Lung (tissue), 12 donors: ENCODE results near the gene STPG3. TPM values are rescaled to one million over a fixed set of nuclear protein-coding genes. Genes with fewer than 3 reads are reported as not detected.

Experiments used
- ATAC-seq: fragments of 200-7000 bp; cut with Tn5 transposase; one replicate; pipeline ENCODE4 v1.9.1; 2020; ENCODE audit warnings: moderate number of reproducible peaks; ENCODE audit not compliant: insufficient read depth, low FRiP score
- DNase-seq, 3 donors: peaks; one replicate each; pipeline ENCODE4 v3.0.0-alpha.2; 2013 to 2017
- H3K27ac ChIP-seq, 2 donors: one replicate each; pipeline ENCODE4 v1.5.1; 2013; ENCODE audit warnings: mild to moderate bottlenecking in 2 of 2, moderate library complexity in 2 of 2, control low read depth in 1 of 2, inconsistent platforms in 1 of 2, low read depth in 1 of 2, low read length in 1 of 2
- H3K27me3 ChIP-seq, 3 donors: one replicate each; pipeline ENCODE4 v1.5.1; 2013; ENCODE audit warnings: low read length in 2 of 3; ENCODE audit not compliant: control insufficient read depth in 3 of 3, insufficient read depth in 3 of 3
- H3K36me3 ChIP-seq, 4 donors: one replicate each; pipeline ENCODE4 v1.5.1; 2013; ENCODE audit warnings: low read length in 4 of 4, mild to moderate bottlenecking in 1 of 4, moderate library complexity in 1 of 4; ENCODE audit not compliant: control insufficient read depth in 4 of 4, insufficient read depth in 4 of 4
- H3K4me1 ChIP-seq, 5 donors: one replicate each; pipeline ENCODE4 v1.5.1; 2013; ENCODE audit warnings: low read length in 5 of 5, mild to moderate bottlenecking in 2 of 5, moderate library complexity in 1 of 5; ENCODE audit not compliant: control insufficient read depth in 5 of 5, insufficient read depth in 5 of 5
- H3K4me3 ChIP-seq: one replicate; pipeline ENCODE4 v1.5.1; 2013; ENCODE audit warnings: mild to moderate bottlenecking, control low read depth, moderate library complexity
- H3K9ac ChIP-seq, 2 donors: one replicate each; pipeline ENCODE4 v1.5.1; 2013; ENCODE audit warnings: low read length in 2 of 2, control low read depth in 1 of 2; ENCODE audit not compliant: insufficient read depth in 1 of 2
- H3K9me3 ChIP-seq, 4 donors: one replicate each; pipeline ENCODE4 v1.5.1; 2013; ENCODE audit warnings: low read length in 3 of 4, mild to moderate bottlenecking in 1 of 4, moderate library complexity in 1 of 4; ENCODE audit not compliant: control insufficient read depth in 4 of 4, insufficient read depth in 3 of 4
- CTCF ChIP-seq: IDR thresholded peaks from 2 replicates; pipeline ENCODE4 v1.5.1; 2012; ENCODE audit warnings: mild to moderate bottlenecking; ENCODE audit errors: control extremely low read depth, extremely low read depth
- WGBS, 2 donors: extraction: QIAGEN DNeasy Blood & Tissue Kit; methylation state at CpG; one replicate each; pipeline ENCODE4 v1.1.7; 2013; 5-methylcytosine and 5-hydroxymethylcytosine counted together
- polyA plus RNA-seq, 2 donors: library from polyadenylated mRNA; stranded (reverse); fragments of 200-250 nt; gene quantifications; one replicate each; pipeline ENCODE4 v1.2.1, GENCODE V29; 2013
- total RNA-seq, 2 donors: library from RNA; depleted of rRNA in 1 of 2; stranded (reverse); fragments of >200 nt in 1 of 2; gene quantifications; one replicate each; pipeline ENCODE4 v1.2.1, GENCODE V29; 2014 to 2021
- donor health status: control.
- donor health status: control.
- donor health status: Bipolar disorder and iron deficiency.
- donor health status: healthy.
- donor health status: DM: yes; HTN: yes; CAD: no.

STPG3 gene
- total and polyA plus RNA-seq, 4 donors: 0.18 TPM; not detected in 3

- Histone ChIP-seq H3K4me1 (peaks cover 0 to 60% (median 32%) of the 10 kb centered on the region in 5 donors), H3K4me3 (peak overlapping the region; percentile 71), H3K9me3 (no peaks in the 10 kb centered on the region), H3K9ac (no peak overlapping the region), H3K27ac (peak overlapping the region; percentile 79 to 80), H3K27me3 (peaks cover 0 to 17% (median 5%) of the 10 kb centered on the region in 3 donors), H3K36me3 (no peaks in the 10 kb centered on the region)
- ATAC-seq (no peak), DNase-seq (peak; percentile 69 to 79 (median 74))
- WGBS, 2 donors: 0 to 1% methylated on average over 96 to 115 of the region's 115 CpGs
- TF ChIP-seq CTCF: no peak
Observed at GRCh38 chr9:137301081-137301947, 50.2 kb downstream of the STPG3 start.

- Histone ChIP-seq H3K9ac (no peak within 1 kb of the TSS), H3K27me3 (peaks cover 0 to 13% (median 5%) of the 10 kb centered on the region in 3 donors), H3K36me3 (no peaks in the 10 kb centered on the region), H3K27ac (peak within 1 kb of the TSS; percentile 79 to 85), H3K4me1 (peaks cover 0 to 59% (median 25%) of the 10 kb centered on the region in 5 donors), H3K9me3 (no peaks in the 10 kb centered on the region), H3K4me3 (peak within 1 kb of the TSS; percentile 71)
- peak; percentile 66 for ATAC-seq
- peak; percentile 2 for TF ChIP-seq CTCF
- 0 to 1% methylated on average over 20 to 60 of the region's 60 CpGs for WGBS, 2 donors
- peak; percentile 84 to 91 (median 90) for DNase-seq
Observed at GRCh38 chr9:137302118-137302448, 51.0 kb downstream of the STPG3 start, which contains the start of gene NRARP. TSS of gene NRARP (minus strand) at chr9:137302271. CDS start at chr9:137301928, 343 bp downstream.

- no peak for TF ChIP-seq CTCF
- H3K36me3 ChIP-seq: no peaks in the 10 kb centered on the region
- peaks cover 0 to 63% (median 24%) of the 10 kb centered on the region in 5 donors for H3K4me1 ChIP-seq
- H3K27ac ChIP-seq: peak overlapping the region; percentile 78 to 85
- H3K9ac ChIP-seq: no peak overlapping the region
- no peaks in the 10 kb centered on the region for H3K9me3 ChIP-seq
- peaks cover 0 to 13% (median 5%) of the 10 kb centered on the region in 3 donors for H3K27me3 ChIP-seq
- ATAC-seq: peak; percentile 1
- DNase-seq: no peak
- 7% methylated on average over 58 to 78 of the region's 78 CpGs for WGBS, 2 donors
- H3K4me3 ChIP-seq: peak overlapping the region; percentile 10
Observed at GRCh38 chr9:137302449-137303150, 51.5 kb downstream of the STPG3 start.

Other genes with a start within 250 kb of the STPG3 start
- 10 to 100 TPM; 13.4 to 39.0 TPM for gene ABCA2, start 223.0 kb upstream of the STPG3 start, total RNA-seq
- 10 to 100 TPM; 14.8 to 18.1 TPM for gene ABCA2, start 223.0 kb upstream of the STPG3 start, polyA plus RNA-seq
- gene FUT7, start 219.2 kb upstream of the STPG3 start, total RNA-seq: 1 to 10 TPM in 1 of 2 donors, under 1 TPM in 1; 0.37 to 1.0 TPM
- gene FUT7, start 219.2 kb upstream of the STPG3 start, polyA plus RNA-seq: 1 to 10 TPM in 1 of 2 donors, under 1 TPM in 1; 0.45 to 5.5 TPM
- 10 to 100 TPM; 28.7 to 99.3 TPM for gene NPDC1, start 205.1 kb upstream of the STPG3 start, total RNA-seq
- 10 to 100 TPM; 49.0 to 87.5 TPM for gene NPDC1, start 205.1 kb upstream of the STPG3 start, polyA plus RNA-seq
- 1 to 10 TPM; 1.8 to 3.2 TPM for gene ENTPD2, start 197.2 kb upstream of the STPG3 start, total RNA-seq
- under 1 TPM; 0.39 to 0.53 TPM for gene ENTPD2, start 197.2 kb upstream of the STPG3 start, polyA plus RNA-seq
- 1 to 10 TPM; 1.4 to 1.7 TPM for gene SAPCD2, start 180.7 kb upstream of the STPG3 start, total RNA-seq
- 1 to 10 TPM; 1.3 to 2.1 TPM for gene SAPCD2, start 180.7 kb upstream of the STPG3 start, polyA plus RNA-seq
- gene UAP1L1, start 173.8 kb upstream of the STPG3 start, total RNA-seq: 10 to 100 TPM; 12.2 to 35.5 TPM
- 10 to 100 TPM; 14.5 to 19.7 TPM for gene UAP1L1, start 173.8 kb upstream of the STPG3 start, polyA plus RNA-seq
- 10 to 100 TPM; 56.7 to 70.9 TPM for gene MAN1B1, start 164.3 kb upstream of the STPG3 start, total RNA-seq
- 10 to 100 TPM; 40.3 to 56.9 TPM for gene MAN1B1, start 164.3 kb upstream of the STPG3 start, polyA plus RNA-seq
- 100 to 1,000 TPM in 1 of 2 donors, 10 to 100 TPM in 1; 48.0 to 236 TPM for gene DPP7, start 136.6 kb upstream of the STPG3 start, total RNA-seq
- gene DPP7, start 136.6 kb upstream of the STPG3 start, polyA plus RNA-seq: 100 to 1,000 TPM; 220 to 436 TPM
- under 1 TPM; 0.06 to 0.49 TPM for gene GRIN1, start 112.1 kb upstream of the STPG3 start, total RNA-seq
- gene GRIN1, start 112.1 kb upstream of the STPG3 start, polyA plus RNA-seq: under 1 TPM; 0.18 to 0.51 TPM
- 1 to 10 TPM in 1 of 2 donors, under 1 TPM in 1; 0.77 to 5.2 TPM for gene LRRC26, start 81.2 kb upstream of the STPG3 start, total RNA-seq
- gene LRRC26, start 81.2 kb upstream of the STPG3 start, polyA plus RNA-seq: under 1 TPM; 0.12 to 0.37 TPM
- gene TMEM210, start 79.2 kb upstream of the STPG3 start, total RNA-seq: not detected
- not detected for gene TMEM210, start 79.2 kb upstream of the STPG3 start, polyA plus RNA-seq
- 10 to 100 TPM; 31.9 to 60.9 TPM for gene ANAPC2, start 62.7 kb upstream of the STPG3 start, total RNA-seq
- gene ANAPC2, start 62.7 kb upstream of the STPG3 start, polyA plus RNA-seq: 10 to 100 TPM; 32.3 to 50.0 TPM
- 10 to 100 TPM; 40.8 to 87.0 TPM for gene SSNA1, start 62.6 kb upstream of the STPG3 start, total RNA-seq
- 100 to 1,000 TPM; 114 to 144 TPM for gene SSNA1, start 62.6 kb upstream of the STPG3 start, polyA plus RNA-seq
- gene TPRN, start 50.5 kb upstream of the STPG3 start, total RNA-seq: 10 to 100 TPM in 1 of 2 donors, 1 to 10 TPM in 1; 8.9 to 30.6 TPM
- 10 to 100 TPM; 12.6 to 18.3 TPM for gene TPRN, start 50.5 kb upstream of the STPG3 start, polyA plus RNA-seq
- gene TMEM203, start 45.6 kb upstream of the STPG3 start, total RNA-seq: 10 to 100 TPM; 26.0 to 35.8 TPM
- gene TMEM203, start 45.6 kb upstream of the STPG3 start, polyA plus RNA-seq: 10 to 100 TPM; 31.8 to 39.3 TPM
- gene NDOR1, start 45.6 kb upstream of the STPG3 start, total RNA-seq: 10 to 100 TPM in 1 of 2 donors, 1 to 10 TPM in 1; 4.5 to 22.0 TPM
- 10 to 100 TPM; 11.8 to 12.2 TPM for gene NDOR1, start 45.6 kb upstream of the STPG3 start, polyA plus RNA-seq
- 1 to 10 TPM; 1.7 to 7.5 TPM for gene RNF208, start 29.0 kb upstream of the STPG3 start, total RNA-seq
- gene RNF208, start 29.0 kb upstream of the STPG3 start, polyA plus RNA-seq: 10 to 100 TPM in 1 of 2 donors, 1 to 10 TPM in 1; 3.1 to 12.0 TPM
- under 1 TPM in 1 of 2 donors, not detected in 1; 0.92 TPM for gene CYSRT1, start 26.1 kb upstream of the STPG3 start, total RNA-seq
- 1 to 10 TPM in 1 of 2 donors, under 1 TPM in 1; 0.70 to 2.7 TPM for gene CYSRT1, start 26.1 kb upstream of the STPG3 start, polyA plus RNA-seq
- 1 to 10 TPM in 1 of 2 donors, under 1 TPM in 1; 0.52 to 1.1 TPM for gene RNF224, start 23.8 kb upstream of the STPG3 start, total RNA-seq
- 1 to 10 TPM in 1 of 2 donors, under 1 TPM in 1; 0.24 to 1.1 TPM for gene RNF224, start 23.8 kb upstream of the STPG3 start, polyA plus RNA-seq
- gene SLC34A3, start 20.4 kb upstream of the STPG3 start, total RNA-seq: under 1 TPM in 1 of 2 donors, not detected in 1; 0.65 TPM
- under 1 TPM; 0.03 to 0.12 TPM for gene SLC34A3, start 20.4 kb upstream of the STPG3 start, polyA plus RNA-seq
- gene TUBB4B, start 10.0 kb upstream of the STPG3 start, total RNA-seq: 100 to 1,000 TPM; 163 to 505 TPM
- 100 to 1,000 TPM; 326 to 338 TPM for gene TUBB4B, start 10.0 kb upstream of the STPG3 start, polyA plus RNA-seq
- 10 to 100 TPM; 30.4 to 56.2 TPM for gene NELFB, start 4.0 kb downstream of the STPG3 start, total RNA-seq
- gene NELFB, start 4.0 kb downstream of the STPG3 start, polyA plus RNA-seq: 10 to 100 TPM; 37.3 to 51.1 TPM
- 10 to 100 TPM; 12.1 to 42.5 TPM for gene TOR4A, start 26.4 kb downstream of the STPG3 start, total RNA-seq
- gene TOR4A, start 26.4 kb downstream of the STPG3 start, polyA plus RNA-seq: 10 to 100 TPM in 1 of 2 donors, 1 to 10 TPM in 1; 9.6 to 29.2 TPM
- 10 to 100 TPM in 1 of 2 donors, 1 to 10 TPM in 1; 5.2 to 10.8 TPM for gene NRARP, start 51.0 kb downstream of the STPG3 start, total RNA-seq
- 1 to 10 TPM; 2.1 to 6.4 TPM for gene NRARP, start 51.0 kb downstream of the STPG3 start, polyA plus RNA-seq
- gene EXD3, start 171.9 kb downstream of the STPG3 start, total RNA-seq: 10 to 100 TPM; 17.5 to 21.5 TPM
- 10 to 100 TPM in 1 of 2 donors, 1 to 10 TPM in 1; 8.6 to 30.5 TPM for gene EXD3, start 171.9 kb downstream of the STPG3 start, polyA plus RNA-seq
- gene NOXA1, start 172.1 kb downstream of the STPG3 start, total RNA-seq: 10 to 100 TPM in 1 of 2 donors, 1 to 10 TPM in 1; 3.1 to 10.1 TPM
- gene NOXA1, start 172.1 kb downstream of the STPG3 start, polyA plus RNA-seq: 10 to 100 TPM in 1 of 2 donors, 1 to 10 TPM in 1; 2.1 to 11.7 TPM
- gene ENTPD8, start 190.1 kb downstream of the STPG3 start, total RNA-seq: under 1 TPM; 0.14 to 0.28 TPM
- gene ENTPD8, start 190.1 kb downstream of the STPG3 start, polyA plus RNA-seq: under 1 TPM; 0.08 to 0.45 TPM
- 10 to 100 TPM; 13.8 to 34.1 TPM for gene NSMF, start 208.0 kb downstream of the STPG3 start, total RNA-seq
- gene NSMF, start 208.0 kb downstream of the STPG3 start, polyA plus RNA-seq: 10 to 100 TPM; 26.1 to 39.8 TPM